ENCODE measurements around the gene ZHX3. TPM values are rescaled to one million over a fixed set of nuclear protein-coding genes. Genes with fewer than 3 reads are reported as not detected.

ZHX3 gene
- total and polyA plus RNA-seq, 7 donors, result 3.6 to 69.0 (median 39.2) TPM

- no peaks in the 10 kb centered on the region for H3K36me3 ChIP-seq
- TF ChIP-seq POLR2AphosphoS5 (IDR thresholded peaks at IDR 0.05) (peak in 1 of 4 donors; percentile 34), EP300 (IDR thresholded peaks at IDR 0.05) (no peak)
- H3K4me3 ChIP-seq, result no peak overlapping the region
- peak overlapping the region; percentile 36 to 73 (median 44) for H3K27ac ChIP-seq
- no peaks in the 10 kb centered on the region for H3K27me3 ChIP-seq
- peaks cover 0 to 70% (median 48%) of the 10 kb centered on the region in 4 donors for H3K4me1 ChIP-seq
- 57 to 77% methylated on average over 8 of the region's 8 CpGs for WGBS, 2 donors
- H3K9me3 ChIP-seq, result no peaks in the 10 kb centered on the region
- intact Hi-C loops (cut with DNase I), result no loop called here
- DNase-seq, result peak; percentile 75
Measured at GRCh38 chr20:41141153-41141815, 176.2 kb downstream of the ZHX3 start.

DNA sequence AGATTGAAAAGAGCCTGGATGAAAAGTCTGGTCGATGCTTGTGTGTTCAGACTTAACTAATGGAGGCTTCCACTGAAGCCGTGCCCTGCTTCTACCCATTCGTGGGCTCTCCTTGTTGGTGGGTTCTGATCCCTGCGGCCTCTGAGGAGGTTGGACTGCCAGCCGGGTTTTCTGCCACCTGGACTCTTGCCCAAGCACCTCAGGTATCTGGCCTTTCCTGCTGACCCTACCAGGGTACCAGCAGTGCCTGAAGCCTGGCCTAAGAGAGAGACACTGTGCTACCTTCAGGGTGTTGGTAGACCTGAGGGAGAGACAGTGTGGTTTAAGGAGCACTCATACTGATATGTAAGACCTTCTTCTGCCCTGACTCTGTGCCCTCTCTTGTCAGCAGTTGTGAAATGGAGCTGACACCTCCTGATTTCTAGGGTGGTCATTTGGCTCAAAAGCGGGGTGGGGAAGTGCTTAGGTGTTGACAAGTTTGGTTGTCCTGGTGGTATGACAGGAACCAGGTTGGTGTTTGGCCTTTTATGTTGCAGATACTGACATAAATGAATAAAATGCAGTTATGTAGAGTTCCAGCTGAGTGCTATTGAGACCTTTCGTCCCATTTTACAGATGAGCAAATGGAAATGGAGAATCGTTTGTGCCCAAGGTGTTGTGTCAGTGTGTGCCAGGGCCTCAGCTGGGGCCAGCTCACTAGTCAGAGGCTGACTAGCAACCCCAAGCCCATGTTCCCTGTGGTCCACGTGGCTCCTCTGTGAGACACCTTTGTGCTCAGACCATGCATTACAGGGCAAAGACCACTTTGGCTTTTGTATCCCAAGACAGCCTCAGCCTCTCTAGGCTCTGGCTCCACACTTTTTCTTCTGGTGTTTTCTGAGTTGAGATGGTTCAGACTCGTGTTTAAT is 177.1 kb downstream of the ZHX3 start:
- Histone ChIP-seq H3K9me3 (no peaks in the 10 kb centered on the region), H3K36me3 (no peaks in the 10 kb centered on the region), H3K4me1 (peaks cover 0 to 65% (median 42%) of the 10 kb centered on the region in 4 donors), H3K4me3 (no peak overlapping the region), H3K27ac (peak overlapping the region; percentile 36 to 96 (median 58)), H3K27me3 (no peaks in the 10 kb centered on the region)
- whole genome bisulfite sequencing, 2 donors, result 71 to 81% methylated on average over 10 of the region's 10 CpGs
- peak; percentile 68 for DNase-seq
- TF ChIP-seq POLR2AphosphoS5 (IDR thresholded peaks at IDR 0.05) (no peak), POLR2A (IDR thresholded peaks at IDR 0.05) (no peak), EP300 (IDR thresholded peaks at IDR 0.05) (no peak), CTCF (IDR thresholded peaks at IDR 0.05) (no peak)
- intact Hi-C loops (cut with DNase I), result no loop called here

DNA sequence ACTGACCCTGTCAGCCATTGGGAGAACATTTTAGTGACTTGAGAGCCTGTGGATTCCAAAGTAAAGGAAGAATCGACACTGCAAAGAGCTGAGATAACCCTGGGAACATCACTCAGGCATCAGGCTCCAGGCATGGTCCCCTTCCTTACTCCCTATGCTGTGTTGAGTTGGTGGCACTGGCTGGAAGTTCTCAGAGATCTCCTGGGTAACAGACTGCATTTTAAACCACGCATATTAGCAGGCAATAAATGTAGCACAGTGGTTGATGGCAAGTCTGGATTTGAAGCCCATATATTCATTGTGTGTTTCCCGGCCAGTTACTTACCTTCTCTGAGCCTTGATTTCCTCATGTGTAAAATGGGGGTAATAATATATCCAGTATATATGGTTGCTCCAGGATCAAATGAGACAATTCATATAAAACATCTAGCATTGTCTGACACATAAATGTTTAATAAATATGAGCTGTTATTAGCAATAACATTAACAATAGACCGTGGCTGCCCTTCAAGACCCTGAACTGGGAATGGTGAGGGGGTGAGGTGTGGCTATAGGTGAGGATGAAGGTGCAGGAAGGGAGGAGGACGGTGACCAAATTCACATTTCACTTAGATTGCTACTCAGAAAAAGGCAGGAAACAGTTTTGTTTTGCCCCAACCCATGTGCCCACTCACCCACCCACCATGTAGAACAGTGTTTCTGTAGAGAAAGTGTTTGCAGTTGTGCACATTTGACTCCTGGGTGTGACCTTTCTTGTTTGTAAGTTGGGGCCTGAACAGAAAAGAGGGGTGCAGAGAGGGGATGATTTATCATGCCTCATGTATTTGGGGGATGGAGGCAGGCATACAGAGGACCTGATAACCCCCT is 178.1 kb downstream of the ZHX3 start:
- H3K36me3 ChIP-seq, result no peaks in the 10 kb centered on the region
- intact Hi-C loops (cut with DNase I), result loop anchor here (5.0 to 10.0 kb wide), 3 partner anchors 33 to 555 kb away; partner anchors contain the start of gene ZHX3

DNA sequence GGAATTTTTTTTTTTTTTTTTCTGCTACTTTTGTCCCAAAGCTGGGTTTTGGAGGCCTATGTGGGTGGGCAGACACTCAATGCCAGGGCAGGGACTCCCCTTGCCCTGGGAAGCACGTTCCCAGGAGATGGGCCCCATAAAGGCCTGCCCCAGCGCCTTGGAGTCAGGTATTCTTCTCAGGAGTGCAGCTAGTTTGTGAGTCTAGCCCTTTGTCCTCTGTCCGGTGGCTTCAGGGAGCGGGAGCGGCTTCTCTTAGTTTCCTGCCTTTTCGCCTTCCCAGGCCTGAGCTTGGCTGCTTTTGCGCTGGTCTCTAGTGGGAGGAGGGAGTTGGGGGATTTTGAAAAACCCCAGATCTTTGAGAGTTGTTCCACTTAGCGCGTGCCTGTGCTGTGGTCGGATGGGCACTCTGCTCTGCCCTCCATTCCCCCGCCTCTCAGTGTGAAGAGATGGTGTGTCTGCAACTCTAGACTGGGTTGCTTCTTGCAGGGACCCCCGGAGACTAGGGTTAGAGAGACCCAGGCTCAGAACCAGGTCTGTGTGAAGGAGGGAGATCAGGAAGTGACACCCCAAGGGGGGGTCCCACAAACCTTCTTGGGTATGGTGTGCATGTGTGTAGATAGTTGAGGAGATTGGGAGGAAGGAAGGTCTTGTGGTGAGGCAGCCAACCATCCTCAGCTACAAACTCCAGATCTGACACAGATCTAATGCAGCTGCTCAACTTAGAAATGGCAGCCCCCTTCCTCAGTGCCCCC is 178.9 kb downstream of the ZHX3 start:
- no peak for DNase-seq
- TF ChIP-seq POLR2A (IDR thresholded peaks at IDR 0.05), result no peak
- TF ChIP-seq CTCF (IDR thresholded peaks at IDR 0.05), result no peak
- TF ChIP-seq POLR2AphosphoS5 (IDR thresholded peaks at IDR 0.05), result no peak
- TF ChIP-seq EP300 (IDR thresholded peaks at IDR 0.05), result no peak

More for the DNA sequence above, 178.1 kb downstream of the ZHX3 start:
- Histone ChIP-seq H3K4me1 (peaks cover 0 to 57% (median 38%) of the 10 kb centered on the region in 4 donors), H3K27ac (peak overlapping the region; percentile 94 to 96 (median 96)), H3K9me3 (no peaks in the 10 kb centered on the region), H3K27me3 (no peaks in the 10 kb centered on the region), H3K4me3 (peak overlapping the region; percentile 57 to 83 (median 73))
- WGBS, 2 donors, result 67 to 76% methylated on average over 5 of the region's 5 CpGs
- no peak for DNase-seq
- no peak for TF ChIP-seq EP300 (IDR thresholded peaks at IDR 0.05)
- no peak for TF ChIP-seq POLR2A (IDR thresholded peaks at IDR 0.05)
- no peak for TF ChIP-seq POLR2AphosphoS5 (IDR thresholded peaks at IDR 0.05)
- no peak for TF ChIP-seq CTCF (IDR thresholded peaks at IDR 0.05)

More for the DNA sequence above, 178.9 kb downstream of the ZHX3 start:
- peaks cover 0 to 57% (median 38%) of the 10 kb centered on the region in 4 donors for H3K4me1 ChIP-seq
- no peaks in the 10 kb centered on the region for H3K9me3 ChIP-seq
- no peaks in the 10 kb centered on the region for H3K27me3 ChIP-seq
- peak overlapping the region; percentile 57 to 83 (median 73) for H3K4me3 ChIP-seq
- H3K27ac ChIP-seq, result peak overlapping the region; percentile 94 to 96 (median 96)
- intact Hi-C loops (cut with DNase I), result loop anchor here (5.0 to 10.0 kb wide), 3 partner anchors 34 to 556 kb away; partner anchors contain the start of gene ZHX3
- WGBS, 2 donors, result 19 to 31% methylated on average over 12 of the region's 12 CpGs
- H3K36me3 ChIP-seq, result no peaks in the 10 kb centered on the region
